ENCODE results near the gene WDR4. TPM values are rescaled to one million over a fixed set of nuclear protein-coding genes. Genes with fewer than 3 reads are reported as not detected.

The WDR4 gene
- total and polyA plus RNA-seq, 9 of the 15 experiments (the other 6 are each of a cell fraction or from before 2014, with no cell fraction given) = 5.4 to 95.4 (median 32.1) TPM

DNA sequence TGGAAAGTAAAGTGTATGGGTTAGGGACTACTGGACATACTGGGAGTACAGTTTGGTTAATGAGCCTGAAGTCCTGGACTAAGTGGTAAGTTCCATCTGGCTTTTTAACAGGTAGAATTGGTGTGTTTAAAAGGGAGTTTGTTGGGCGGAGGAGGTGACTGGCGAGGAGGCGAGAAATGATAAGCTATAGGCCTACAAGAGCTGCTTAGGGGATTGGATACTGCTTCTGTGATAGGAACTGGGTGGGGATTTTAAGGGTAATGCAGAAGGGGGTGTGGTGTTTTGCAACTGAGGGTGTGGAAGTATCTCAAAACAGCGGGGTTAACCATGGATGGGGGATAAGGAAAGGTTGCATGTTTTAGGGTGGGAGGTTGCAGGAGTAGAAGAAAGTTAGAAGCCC lies 42.6 kb upstream of the WDR4 start:
- ChIA-PET CTCF (ENCODE audit: low intra/inter-chr PET ratio) (interaction anchor here (0.6 kb wide), 1 partner anchor 51 kb away, joined by 3 read pairs; no protein-coding TSS in a partner anchor), POLR2A (interaction anchor here (0.6 to 0.7 kb wide), 2 partner anchors 45 to 75 kb away, joined by 4 read pairs; no protein-coding TSS in a partner anchor)
- no peak for TF ChIP-seq EWSR1 (IDR thresholded peaks at IDR 0.05; ENCODE audit: borderline replicate concordance, low read depth, partially characterized antibody)
- TF ChIP-seq SMARCA4 (IDR thresholded peaks at IDR 0.05) = 0 out of 2 replicates have a peak, but pooled peaks have one; percentile 13
- no peak for TF ChIP-seq ZNF507 (tag; conservative IDR thresholded peaks at IDR 0.05)
- TF ChIP-seq CBX8 (IDR thresholded peaks at IDR 0.05; ENCODE audit: borderline replicate concordance, extremely low read depth, low read depth, low read length, poor library complexity, severe bottlenecking) = no peak
- TF ChIP-seq ARID1B (IDR thresholded peaks at IDR 0.05) = peak; percentile 42
- peak; percentile 55; the same call in 1 of the 2 replicates for TF ChIP-seq DPF2 (IDR thresholded peaks at IDR 0.05)
- no peak for TF ChIP-seq BCL6 (CRISPR knock-in tag; IDR thresholded peaks at IDR 0.05)
- TF ChIP-seq ZC3H11A (IDR thresholded peaks at IDR 0.05; ENCODE audit: low read depth, low read length) = no peak
- TF ChIP-seq, protein P1, sequence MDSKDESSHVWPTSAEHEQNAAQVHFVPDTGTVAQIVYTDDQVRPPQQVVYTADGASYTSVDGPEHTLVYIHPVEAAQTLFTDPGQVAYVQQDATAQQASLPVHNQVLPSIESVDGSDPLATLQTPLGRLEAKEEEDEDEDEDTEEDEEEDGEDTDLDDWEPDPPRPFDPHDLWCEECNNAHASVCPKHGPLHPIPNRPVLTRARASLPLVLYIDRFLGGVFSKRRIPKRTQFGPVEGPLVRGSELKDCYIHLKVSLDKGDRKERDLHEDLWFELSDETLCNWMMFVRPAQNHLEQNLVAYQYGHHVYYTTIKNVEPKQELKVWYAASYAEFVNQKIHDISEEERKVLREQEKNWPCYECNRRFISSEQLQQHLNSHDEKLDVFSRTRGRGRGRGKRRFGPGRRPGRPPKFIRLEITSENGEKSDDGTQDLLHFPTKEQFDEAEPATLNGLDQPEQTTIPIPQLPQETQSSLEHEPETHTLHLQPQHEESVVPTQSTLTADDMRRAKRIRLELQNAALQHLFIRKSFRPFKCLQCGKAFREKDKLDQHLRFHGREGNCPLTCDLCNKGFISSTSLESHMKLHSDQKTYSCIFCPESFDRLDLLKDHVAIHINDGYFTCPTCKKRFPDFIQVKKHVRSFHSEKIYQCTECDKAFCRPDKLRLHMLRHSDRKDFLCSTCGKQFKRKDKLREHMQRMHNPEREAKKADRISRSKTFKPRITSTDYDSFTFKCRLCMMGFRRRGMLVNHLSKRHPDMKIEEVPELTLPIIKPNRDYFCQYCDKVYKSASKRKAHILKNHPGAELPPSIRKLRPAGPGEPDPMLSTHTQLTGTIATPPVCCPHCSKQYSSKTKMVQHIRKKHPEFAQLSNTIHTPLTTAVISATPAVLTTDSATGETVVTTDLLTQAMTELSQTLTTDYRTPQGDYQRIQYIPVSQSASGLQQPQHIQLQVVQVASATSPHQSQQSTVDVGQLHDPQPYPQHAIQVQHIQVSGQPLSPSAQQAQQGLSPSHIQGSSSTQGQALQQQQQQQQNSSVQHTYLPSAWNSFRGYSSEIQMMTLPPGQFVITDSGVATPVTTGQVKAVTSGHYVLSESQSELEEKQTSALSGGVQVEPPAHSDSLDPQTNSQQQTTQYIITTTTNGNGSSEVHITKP (IDR thresholded peaks at IDR 0.05; ENCODE audit: partially characterized antibody) = peak; percentile 65
- no peak for TF ChIP-seq U2AF1 (optimal IDR thresholded peaks at IDR 0.05; ENCODE audit: low read depth, low read length)
- TF ChIP-seq TOE1 (IDR thresholded peaks at IDR 0.05; ENCODE audit: borderline replicate concordance) = 0 out of 2 replicates have a peak, but pooled peaks have one; percentile 43
- no peak for TF ChIP-seq TOE1 (CRISPR knock-in tag; IDR thresholded peaks at IDR 0.05; ENCODE audit: borderline replicate concordance, low read depth)
- no peak for TF ChIP-seq ZNF3 (CRISPR knock-in tag; IDR thresholded peaks at IDR 0.05)
- TF ChIP-seq, protein P2, sequence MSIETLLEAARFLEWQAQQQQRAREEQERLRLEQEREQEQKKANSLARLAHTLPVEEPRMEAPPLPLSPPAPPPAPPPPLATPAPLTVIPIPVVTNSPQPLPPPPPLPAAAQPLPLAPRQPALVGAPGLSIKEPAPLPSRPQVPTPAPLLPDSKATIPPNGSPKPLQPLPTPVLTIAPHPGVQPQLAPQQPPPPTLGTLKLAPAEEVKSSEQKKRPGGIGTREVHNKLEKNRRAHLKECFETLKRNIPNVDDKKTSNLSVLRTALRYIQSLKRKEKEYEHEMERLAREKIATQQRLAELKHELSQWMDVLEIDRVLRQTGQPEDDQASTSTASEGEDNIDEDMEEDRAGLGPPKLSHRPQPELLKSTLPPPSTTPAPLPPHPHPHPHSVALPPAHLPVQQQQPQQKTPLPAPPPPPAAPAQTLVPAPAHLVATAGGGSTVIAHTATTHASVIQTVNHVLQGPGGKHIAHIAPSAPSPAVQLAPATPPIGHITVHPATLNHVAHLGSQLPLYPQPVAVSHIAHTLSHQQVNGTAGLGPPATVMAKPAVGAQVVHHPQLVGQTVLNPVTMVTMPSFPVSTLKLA (conservative IDR thresholded peaks at IDR 0.05) = 0 out of 4 replicates have a peak, but pooled peaks of 1 of the 2 experiments have one; percentile 18
- peak; percentile 46; the same call in 1 of the 2 replicates for TF ChIP-seq EHMT2 (IDR thresholded peaks at IDR 0.05)
- TF ChIP-seq HDAC2 (IDR thresholded peaks at IDR 0.05) = peak; percentile 42; the same call in 1 of the 2 replicates
- peak overlapping the region; percentile 82 for H2AFZ ChIP-seq (ENCODE audit: low read depth, low read length)
- no peaks in the 10 kb centered on the region for H3K36me3 ChIP-seq (ENCODE audit: control insufficient read depth, insufficient read depth, low read length)
- no peaks in the 10 kb centered on the region for H3K27me3 ChIP-seq (ENCODE audit: control insufficient read depth in 2 of 2, insufficient read depth in 2 of 2, low read length in 2 of 2)
- intact Hi-C loops (cut with micrococcal nuclease) (loop anchor here (5.0 kb wide), 2 partner anchors 45 to 725 kb away; partner anchors contain the start of gene WDR4), in situ Hi-C loops (cut with MboI) (loop anchor here (25.0 kb wide), 1 partner anchor 190 kb away; the partner anchor contains the start of gene U2AF1)
- FAIRE-seq = peak; percentile 89
- peaks cover 1% of the 10 kb centered on the region; the same call in 1 of the 2 replicates for H3K9me3 ChIP-seq (replicated peaks; ENCODE audit: control insufficient read depth, insufficient read depth, low read depth, low read length)
- H3K4me3 ChIP-seq = no peak overlapping the region
- no peaks in the 10 kb centered on the region for H3K9me1 ChIP-seq (ENCODE audit: control insufficient read depth, insufficient read depth, low read length)
- 12% methylated on average over 4 of the region's 4 CpGs for WGBS (ENCODE audit: insufficient coverage, low coverage, missing lambda C conversion rate)
- H3K27ac ChIP-seq (ENCODE audit: extremely low read depth, low read depth, low read length) = no peak overlapping the region
- no peak overlapping the region for H3K9ac ChIP-seq (ENCODE audit: insufficient read depth in 1 of 2, low read depth in 2 of 2, low read length in 2 of 2)
- DNase-seq (ENCODE audit: extremely low read depth in 1 of 4, low spot score in 3 of 4) = peak; percentile 38 to 78 (median 62)
- no TSS peak for BruUV-seq (replicated peaks)
- peak; percentile 29 for ATAC-seq
- peaks cover 30 to 32% of the 10 kb centered on the region in 2 experiments for H3K4me1 ChIP-seq (replicated peaks in 1 of 2; ENCODE audit: control insufficient read depth in 2 of 2, insufficient read depth in 2 of 2, low read length in 2 of 2)
- no peaks in the 10 kb centered on the region for H3K79me2 ChIP-seq (ENCODE audit: control insufficient read depth, insufficient read depth, low read length)
- no peaks in the 10 kb centered on the region for H4K20me1 ChIP-seq (replicated peaks; ENCODE audit: control insufficient read depth, insufficient read depth, low read length)
- peak overlapping the region; percentile 60 for H3K4me2 ChIP-seq (ENCODE audit: insufficient read depth, low read length)
